OCI-LY3 (cell line): Measurements from ENCODE around the gene C1orf141.

ENCODE experiments used
- H2AFZ ChIP-seq: fragments of 200-600, 300-600 bp; shearing (Covaris generic); 2 replicates; pipeline ENCODE4 v1.6.0; 2014; ENCODE audit warnings: antibody characterized with exemption, low read depth, low read length
- H3K27ac ChIP-seq: fragments of 200-600, 300-600 bp; sonication (generic); 2 replicates; pipeline ENCODE4 v1.5.1; 2014; ENCODE audit warnings: mild to moderate bottlenecking, low read length, moderate library complexity, mixed read lengths
- H3K27me3 ChIP-seq: fragments of 200-600, 300-600 bp; sonication (generic); 2 replicates; pipeline ENCODE4 v1.6.1; 2014; ENCODE audit warnings: low read depth, low read length, mixed read lengths
- H3K36me3 ChIP-seq: fragments of 200-600, 300-600 bp; sonication (generic); replicated peaks from 2 replicates; pipeline ENCODE3; 2014; ENCODE audit warnings: low read depth, low read length, mixed read lengths
- H3K4me1 ChIP-seq: fragments of 300-600, 200-600 bp; sonication (generic); 2 replicates; pipeline ENCODE4 v1.6.1; 2014; ENCODE audit warnings: low read length, mixed read lengths
- H3K4me2 ChIP-seq: fragments of 200-600, 300-600 bp; sonication (generic); 2 replicates; pipeline ENCODE4 v1.6.1; 2014; ENCODE audit warnings: low read length, mixed read lengths
- H3K4me3 ChIP-seq: fragments of 300-600, 200-600 bp; sonication (generic); 2 replicates; pipeline ENCODE4 v1.5.1; 2014; ENCODE audit warnings: antibody characterized with exemption, mild to moderate bottlenecking, low read length, moderate library complexity
- H3K79me2 ChIP-seq: fragments of 300-600, 200-600 bp; shearing (Covaris generic); 2 replicates; pipeline ENCODE4 v1.6.1; 2014; ENCODE audit warnings: mild to moderate bottlenecking, low read length, mixed read lengths
- H3K9ac ChIP-seq: fragments of 300-600, 200-600 bp; shearing (Covaris generic); 2 replicates; pipeline ENCODE4 v1.6.0; 2014; ENCODE audit warnings: mild to moderate bottlenecking, low read length, moderate library complexity
- H3K9me3 ChIP-seq: fragments of 200-600, 300-600 bp; shearing (Covaris generic); 2 replicates; pipeline ENCODE4 v1.6.1; 2014; ENCODE audit warnings: low read length, mixed read lengths; ENCODE audit not compliant: insufficient read depth
- H4K20me1 ChIP-seq: fragments of 200-600, 300-600 bp; sonication (generic); 2 replicates; pipeline ENCODE4 v1.6.1; 2016; ENCODE audit warnings: low read length, mixed read lengths; ENCODE audit not compliant: insufficient read depth
- EZH2phosphoT487 ChIP-seq: fragments of 200-600 bp; shearing (Covaris generic); IDR thresholded peaks from 2 replicates; pipeline ENCODE4 v1.6.1; 2018; ENCODE audit warnings: antibody characterized with exemption, mixed run types, low read depth
- TF ChIP-seq, protein P1 (sequence below): fragments of 200-600, 300-600 bp; sonication (generic); IDR thresholded peaks from 2 replicates; pipeline ENCODE4 v1.5.1; 2014; ENCODE audit warnings: antibody characterized with exemption, low read length, low read depth

Gene C1orf141

GRCh38 chr1:67169496-67169895 is 34.7 kb upstream of the C1orf141 start:
- Histone ChIP-seq H3K27ac (no peak overlapping the region), H3K4me2 (0 out of 2 replicates have a peak overlapping the region, but pooled peaks have one; percentile 17), H2AFZ (no peak overlapping the region), H3K4me3 (no peak overlapping the region), H3K27me3 (no peaks in the 10 kb centered on the region), H3K79me2 (no peaks in the 10 kb centered on the region), H4K20me1 (no peaks in the 10 kb centered on the region), H3K9me3 (no peaks in the 10 kb centered on the region), H3K4me1 (peaks cover 36% of the 10 kb centered on the region), H3K9ac (no peak overlapping the region), H3K36me3 (no peaks in the 10 kb centered on the region)
- TF ChIP-seq EZH2phosphoT487, result no peak
- TF ChIP-seq, protein P1, sequence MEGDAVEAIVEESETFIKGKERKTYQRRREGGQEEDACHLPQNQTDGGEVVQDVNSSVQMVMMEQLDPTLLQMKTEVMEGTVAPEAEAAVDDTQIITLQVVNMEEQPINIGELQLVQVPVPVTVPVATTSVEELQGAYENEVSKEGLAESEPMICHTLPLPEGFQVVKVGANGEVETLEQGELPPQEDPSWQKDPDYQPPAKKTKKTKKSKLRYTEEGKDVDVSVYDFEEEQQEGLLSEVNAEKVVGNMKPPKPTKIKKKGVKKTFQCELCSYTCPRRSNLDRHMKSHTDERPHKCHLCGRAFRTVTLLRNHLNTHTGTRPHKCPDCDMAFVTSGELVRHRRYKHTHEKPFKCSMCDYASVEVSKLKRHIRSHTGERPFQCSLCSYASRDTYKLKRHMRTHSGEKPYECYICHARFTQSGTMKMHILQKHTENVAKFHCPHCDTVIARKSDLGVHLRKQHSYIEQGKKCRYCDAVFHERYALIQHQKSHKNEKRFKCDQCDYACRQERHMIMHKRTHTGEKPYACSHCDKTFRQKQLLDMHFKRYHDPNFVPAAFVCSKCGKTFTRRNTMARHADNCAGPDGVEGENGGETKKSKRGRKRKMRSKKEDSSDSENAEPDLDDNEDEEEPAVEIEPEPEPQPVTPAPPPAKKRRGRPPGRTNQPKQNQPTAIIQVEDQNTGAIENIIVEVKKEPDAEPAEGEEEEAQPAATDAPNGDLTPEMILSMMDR, result no peak

DNA sequence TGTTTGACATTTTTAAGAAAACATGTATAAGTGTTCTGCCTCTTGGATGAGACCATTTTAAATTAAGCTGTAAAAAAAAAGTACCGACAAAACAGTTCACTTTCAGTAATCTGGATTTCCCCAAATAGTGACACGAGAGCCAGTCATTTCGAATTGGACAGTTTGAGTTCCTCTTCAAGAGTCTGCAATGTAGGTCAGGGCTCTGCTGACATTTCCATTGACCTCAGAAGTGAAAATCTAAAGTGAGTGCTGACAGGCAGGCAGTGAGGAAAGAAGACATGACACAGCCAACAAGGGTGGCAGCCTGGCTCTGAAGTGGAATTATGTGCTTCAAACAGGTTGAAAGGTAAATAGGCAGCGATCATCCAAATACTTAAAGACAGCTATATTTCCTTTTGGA is 31.4 kb upstream of the C1orf141 start, which contains the start of gene IL23R:
Gene IL23R, plus strand, starts transcription at position 259 of the 400 bp plus-strand sequence. CDS start 1,667 bp downstream, outside the sequence.
- Histone ChIP-seq H3K27me3 (no peaks in the 10 kb centered on the region), H3K9ac (no peak within 1 kb of the TSS), H3K79me2 (no peaks in the 10 kb centered on the region), H2AFZ (no peak within 1 kb of the TSS), H3K4me1 (peaks cover 29% of the 10 kb centered on the region), H3K9me3 (no peaks in the 10 kb centered on the region), H3K27ac (peak within 1 kb of the TSS; percentile 23), H3K36me3 (no peaks in the 10 kb centered on the region), H3K4me2 (peak within 1 kb of the TSS; percentile 49), H4K20me1 (no peaks in the 10 kb centered on the region), H3K4me3 (peak within 1 kb of the TSS; percentile 12; the same call in 1 of the 2 replicates)
- TF ChIP-seq, protein P1, result no peak
- TF ChIP-seq EZH2phosphoT487, result no peak

DNA sequence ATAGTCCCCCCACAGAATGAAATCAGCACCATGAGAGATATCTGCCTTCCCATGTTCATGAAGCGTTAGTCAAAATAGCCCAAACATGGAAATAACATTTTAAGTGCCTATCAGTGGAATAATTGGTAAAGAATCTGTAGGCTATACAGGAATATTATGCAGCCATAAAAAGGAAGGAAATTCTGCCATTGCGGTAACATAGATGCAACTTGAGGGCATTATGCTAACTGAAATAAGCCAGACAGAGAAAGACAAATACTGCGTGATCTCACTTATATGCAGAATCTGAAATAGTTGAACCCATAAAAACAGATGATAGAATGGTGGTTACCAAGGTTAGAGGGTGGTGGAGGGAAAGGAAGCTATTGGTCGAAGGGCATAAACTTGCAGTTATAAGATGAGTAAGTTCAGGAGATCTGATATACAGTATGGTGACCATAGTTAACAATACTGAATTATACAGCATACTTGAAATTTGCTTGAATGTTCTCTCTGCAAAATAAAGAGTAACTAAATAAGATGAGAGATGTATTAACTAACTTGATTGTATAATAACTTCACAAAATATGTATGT is 30.8 kb upstream of the C1orf141 start:
- Histone ChIP-seq H3K27me3 (no peaks in the 10 kb centered on the region), H3K9me3 (no peaks in the 10 kb centered on the region), H2AFZ (no peak overlapping the region), H3K79me2 (no peaks in the 10 kb centered on the region), H4K20me1 (no peaks in the 10 kb centered on the region), H3K27ac (no peak overlapping the region), H3K4me3 (peak overlapping the region; percentile 12; the same call in 1 of the 2 replicates), H3K36me3 (no peaks in the 10 kb centered on the region), H3K4me2 (peak overlapping the region; percentile 49), H3K9ac (no peak overlapping the region), H3K4me1 (peaks cover 29% of the 10 kb centered on the region)
- TF ChIP-seq EZH2phosphoT487, result no peak
- TF ChIP-seq, protein P1, result no peak

DNA sequence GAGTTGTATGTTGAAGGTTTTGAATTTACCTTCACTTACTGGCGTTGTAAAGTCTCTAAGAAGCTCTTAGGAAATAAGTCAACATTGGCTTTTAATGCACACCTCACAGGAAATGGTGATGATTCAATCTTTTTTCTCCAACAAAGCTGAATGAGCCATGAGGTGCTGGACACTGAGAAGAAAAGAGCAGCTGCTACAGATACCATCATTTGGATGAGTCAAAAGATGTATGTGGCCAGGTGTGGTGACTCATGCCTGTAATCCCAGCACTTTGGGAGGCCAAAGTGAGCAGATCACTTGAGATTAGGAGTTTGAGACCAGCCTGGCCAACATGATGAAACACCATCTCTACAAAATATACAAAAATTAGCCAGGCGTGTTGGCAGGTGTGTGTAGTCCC is 28.2 kb upstream of the C1orf141 start:
- no peak overlapping the region for H3K4me2 ChIP-seq
- H3K4me3 ChIP-seq, result no peak overlapping the region
- no peaks in the 10 kb centered on the region for H3K79me2 ChIP-seq
- TF ChIP-seq, protein P1, result no peak
- no peak for TF ChIP-seq EZH2phosphoT487
- no peaks in the 10 kb centered on the region for H3K9me3 ChIP-seq
- H3K27me3 ChIP-seq, result no peaks in the 10 kb centered on the region
- H2AFZ ChIP-seq, result no peak overlapping the region
- H3K27ac ChIP-seq, result no peak overlapping the region
- H4K20me1 ChIP-seq, result no peaks in the 10 kb centered on the region
- H3K36me3 ChIP-seq, result no peaks in the 10 kb centered on the region
- H3K9ac ChIP-seq, result no peak overlapping the region
- peaks cover 22% of the 10 kb centered on the region for H3K4me1 ChIP-seq
